H9 (cell line): ENCODE measurements around the gene USP5. TPM values are rescaled to one million over a fixed set of nuclear protein-coding genes. Genes with fewer than 3 reads are reported as not detected.

ENCODE experiments used
- DNase-seq: peaks from one replicate; pipeline ENCODE4 v3.0.0-alpha.2; 2017
- H2AFZ ChIP-seq: one replicate; pipeline ENCODE4 v1.6.1; 2013; ENCODE audit warnings: mild to moderate bottlenecking, low read length, control low read depth, moderate library complexity
- H2AK5ac ChIP-seq: 2 replicates; pipeline ENCODE4 v1.6.1; 2013; ENCODE audit warnings: low read length, control low read depth, mixed read lengths; ENCODE audit not compliant: insufficient read length
- H2BK120ac ChIP-seq: one replicate; pipeline ENCODE4 v1.6.1; 2013; ENCODE audit warnings: low read depth, mild to moderate bottlenecking, low read length, control low read depth, inconsistent platforms; ENCODE audit not compliant: poor library complexity, severe bottlenecking
- H2BK12ac ChIP-seq: 2 replicates; pipeline ENCODE4 v1.6.1; 2013; ENCODE audit warnings: low read length, control low read depth, mixed read lengths, low read depth; ENCODE audit not compliant: insufficient read length
- H2BK15ac ChIP-seq: 2 replicates; pipeline ENCODE4 v1.6.1; 2013; ENCODE audit warnings: low read depth, low read length, control low read depth
- H2BK20ac ChIP-seq: one replicate; pipeline ENCODE4 v1.6.1; 2013; ENCODE audit warnings: low read depth, mild to moderate bottlenecking, low read length, control low read depth, inconsistent platforms; ENCODE audit not compliant: poor library complexity, severe bottlenecking
- H2BK5ac ChIP-seq: 2 replicates; pipeline ENCODE4 v1.6.1; 2013; ENCODE audit warnings: low read length, control low read depth, mixed read lengths; ENCODE audit not compliant: insufficient read length
- H3K14ac ChIP-seq: 2 replicates; pipeline ENCODE4 v1.6.1; 2013; ENCODE audit warnings: low read length, control low read depth; ENCODE audit not compliant: insufficient read depth
- H3K18ac ChIP-seq: 2 replicates; pipeline ENCODE4 v1.6.1; 2013; ENCODE audit warnings: low read depth, mild to moderate bottlenecking, mixed read lengths, low read length, control low read depth; ENCODE audit not compliant: insufficient read length
- H3K23ac ChIP-seq: 2 replicates; pipeline ENCODE4 v1.6.1; 2013; ENCODE audit warnings: low read length, control low read depth, mixed read lengths, low read depth; ENCODE audit not compliant: insufficient read length
- H3K23me2 ChIP-seq: 2 replicates; pipeline ENCODE4 v1.6.1; 2013; ENCODE audit warnings: low read depth, mild to moderate bottlenecking, mixed read lengths, low read length, control low read depth; ENCODE audit not compliant: insufficient read length, poor library complexity, severe bottlenecking
- H3K27ac ChIP-seq: 2 replicates; pipeline ENCODE4 v1.5.1; 2013; ENCODE audit warnings: low read length, control low read depth, mixed read lengths, low read depth; ENCODE audit not compliant: insufficient read length
- H3K27me3 ChIP-seq: 2 replicates; pipeline ENCODE4 v1.6.1; 2013; ENCODE audit warnings: low read length, control low read depth, inconsistent platforms; ENCODE audit not compliant: insufficient read depth
- H3K4ac ChIP-seq: 2 replicates; pipeline ENCODE4 v1.6.1; 2013; ENCODE audit warnings: low read depth, mild to moderate bottlenecking, control low read depth, inconsistent platforms, low read length, moderate library complexity
- H3K4me1 ChIP-seq: 2 replicates; pipeline ENCODE4 v1.6.1; 2013; ENCODE audit warnings: low read length, control low read depth, inconsistent platforms; ENCODE audit not compliant: insufficient read depth
- H3K4me2 ChIP-seq: 2 replicates; pipeline ENCODE4 v1.6.1; 2013; ENCODE audit warnings: low read length, control low read depth, mixed read lengths; ENCODE audit not compliant: insufficient read length, insufficient read depth
- H3K56ac ChIP-seq: 2 replicates; pipeline ENCODE4 v1.6.1; 2013; ENCODE audit warnings: low read depth, mild to moderate bottlenecking, mixed read lengths, low read length, control low read depth; ENCODE audit not compliant: insufficient read length
- H3K79me1 ChIP-seq: 2 replicates; pipeline ENCODE4 v1.6.1; 2013; ENCODE audit warnings: low read depth, mild to moderate bottlenecking, moderate library complexity, low read length, control low read depth, inconsistent platforms; ENCODE audit not compliant: insufficient read depth, poor library complexity, severe bottlenecking
- H3K79me2 ChIP-seq: 2 replicates; pipeline ENCODE4 v1.6.1; 2013; ENCODE audit warnings: low read length, control low read depth, inconsistent platforms; ENCODE audit not compliant: insufficient read depth
- H3K9ac ChIP-seq: 2 replicates; pipeline ENCODE4 v1.6.1; 2013; ENCODE audit warnings: low read length, control low read depth, mixed read lengths; ENCODE audit not compliant: insufficient read length; ENCODE audit errors: extremely low read depth
- H3K9me3 ChIP-seq: one replicate; pipeline ENCODE4 v1.6.1; 2013; ENCODE audit warnings: low read depth, low read length, inconsistent platforms; ENCODE audit not compliant: control insufficient read depth
- H3T11ph ChIP-seq: one replicate; pipeline ENCODE4 v1.6.1; 2013; ENCODE audit warnings: mild to moderate bottlenecking, low read length, control low read depth, inconsistent platforms
- H4K20me1 ChIP-seq: one replicate; pipeline ENCODE4 v1.6.1; 2013; ENCODE audit not compliant: control insufficient read depth, insufficient read length, insufficient read depth
- H4K5ac ChIP-seq: 2 replicates; pipeline ENCODE4 v1.6.1; 2013; ENCODE audit warnings: low read depth, mild to moderate bottlenecking, mixed read lengths, low read length, control low read depth; ENCODE audit not compliant: insufficient read length
- H4K8ac ChIP-seq: replicated peaks from 2 replicates; pipeline ENCODE4 v1.6.1; 2013; ENCODE audit warnings: low read length, control low read depth, mixed read lengths, low read depth; ENCODE audit not compliant: insufficient read length
- H4K91ac ChIP-seq: 2 replicates; pipeline ENCODE4 v1.6.1; 2013; ENCODE audit warnings: low read depth, mild to moderate bottlenecking, moderate library complexity, mixed read lengths, low read length, control low read depth; ENCODE audit not compliant: insufficient read length
- H3K27ac Mint-ChIP-seq, 3 experiments: 2 replicates in 2 of 3; 3 replicates in 1 of 3; pipeline ENCODE4 v1.8.0; 2020 to 2021; ENCODE audit warnings: mixed read lengths in 3 of 3, mild to moderate bottlenecking in 1 of 3, moderate library complexity in 1 of 3
- H3K27me3 Mint-ChIP-seq: 2 replicates; pipeline ENCODE4 v1.8.0; 2021; ENCODE audit warnings: low read depth, mild to moderate bottlenecking, moderate library complexity, mixed read lengths
- H3K36me3 Mint-ChIP-seq, 3 experiments: 2 replicates in 2 of 3; 3 replicates in 1 of 3; pipeline ENCODE4 v1.8.0; 2020 to 2021; ENCODE audit warnings: low read depth in 3 of 3, mixed read lengths in 3 of 3; ENCODE audit not compliant: insufficient read depth in 1 of 3
- H3K4me1 Mint-ChIP-seq, 2 experiments: 2 replicates each; pipeline ENCODE4 v1.8.0; 2020; ENCODE audit warnings: mixed read lengths in 2 of 2
- H3K4me3 Mint-ChIP-seq, 2 experiments: 2 replicates in 1 of 2; 3 replicates in 1 of 2; pipeline ENCODE4 v1.8.0; 2020 to 2021; ENCODE audit warnings: mild to moderate bottlenecking in 2 of 2, mixed read lengths in 2 of 2, moderate library complexity in 1 of 2
- H3K9me3 Mint-ChIP-seq, 2 experiments: 2 replicates in 1 of 2; 3 replicates in 1 of 2; pipeline ENCODE4 v1.8.0; 2020; ENCODE audit warnings: mild to moderate bottlenecking in 2 of 2, mixed read lengths in 2 of 2, moderate library complexity in 1 of 2
- WGBS: extraction: QIAGEN DNeasy Blood & Tissue Kit; methylation state at CpG from one replicate; pipeline ENCODE4 v1.1.7; 2013; ENCODE audit warnings: missing lambda C conversion rate, low lambda C conversion rate, mixed read lengths; ENCODE audit not compliant: insufficient read length; ENCODE audit errors: extremely low coverage; 5-methylcytosine and 5-hydroxymethylcytosine counted together
- total RNA-seq: library from RNA; stranded (reverse); gene quantifications from 2 replicates; pipeline ENCODE4 v1.2.1, GENCODE V29; 2021
- TF ChIP-seq, protein P1 (sequence below): fragments of 200-600 bp; sonication (generic); conservative IDR thresholded peaks from 3 replicates; pipeline ENCODE4 v1.8.0; 2021; ENCODE audit warnings: antibody characterized with exemption, mild to moderate bottlenecking

The USP5 gene
- total RNA-seq, 1 experiment from 2014 or later, result 143 TPM

DNA sequence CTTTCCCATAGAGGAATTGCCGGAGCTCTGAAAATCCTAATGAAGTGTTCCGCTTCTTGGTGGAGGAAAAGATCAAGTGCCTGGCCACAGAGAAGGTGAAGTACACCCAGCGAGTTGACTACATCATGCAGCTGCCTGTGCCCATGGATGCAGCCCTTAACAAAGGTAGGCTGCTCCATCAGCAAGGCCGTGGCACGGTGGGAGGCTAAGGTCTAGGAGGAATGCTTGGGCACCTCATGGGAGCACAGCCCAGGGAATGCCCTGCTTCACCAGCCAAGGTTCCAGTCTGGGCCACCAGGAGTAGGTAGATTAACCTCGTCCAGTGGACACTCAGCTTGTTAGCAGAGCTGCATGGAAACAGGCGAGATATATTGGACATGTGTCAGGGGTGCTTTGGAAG, 9.0 kb downstream of the USP5 start:
- Histone ChIP-seq H3K4me2 (no peak overlapping the region), H3K9ac (no peak overlapping the region), H3T11ph (no peak overlapping the region), H2BK15ac (no peak overlapping the region), H3K9me3 (no peaks in the 10 kb centered on the region), H2AFZ (no peak overlapping the region), H3K27me3 (no peaks in the 10 kb centered on the region), H2BK120ac (no peak overlapping the region), H3K79me1 (no peaks in the 10 kb centered on the region), H4K20me1 (no peaks in the 10 kb centered on the region), H3K79me2 (no peaks in the 10 kb centered on the region), H4K91ac (no peak overlapping the region), H3K27ac (no peak overlapping the region), H4K5ac (no peak overlapping the region), H3K14ac (no peak overlapping the region), H4K8ac (no peak overlapping the region), H3K56ac (no peak overlapping the region), H3K4me1 (no peaks in the 10 kb centered on the region), H3K23ac (no peak overlapping the region), H2BK12ac (no peak overlapping the region), H2BK20ac (no peak overlapping the region), H2AK5ac (no peak overlapping the region), H2BK5ac (no peak overlapping the region), H3K4ac (no peak overlapping the region), H3K23me2 (no peaks in the 10 kb centered on the region), H3K18ac (no peak overlapping the region)
- Mint-ChIP-seq H3K4me1 (peaks cover 6 to 7% of the 10 kb centered on the region in 2 experiments), H3K4me3 (no peak overlapping the region), H3K36me3 (peaks cover 56 to 94% (median 92%) of the 10 kb centered on the region in 3 experiments; a peak in 6 of 7 replicates), H3K9me3 (no peaks in the 10 kb centered on the region), H3K27me3 (no peaks in the 10 kb centered on the region), H3K27ac (peak overlapping the region in 1 of 3 experiments; percentile 41; a peak in 1 of 7 replicates)
- no peak for DNase-seq
- TF ChIP-seq, protein P1, sequence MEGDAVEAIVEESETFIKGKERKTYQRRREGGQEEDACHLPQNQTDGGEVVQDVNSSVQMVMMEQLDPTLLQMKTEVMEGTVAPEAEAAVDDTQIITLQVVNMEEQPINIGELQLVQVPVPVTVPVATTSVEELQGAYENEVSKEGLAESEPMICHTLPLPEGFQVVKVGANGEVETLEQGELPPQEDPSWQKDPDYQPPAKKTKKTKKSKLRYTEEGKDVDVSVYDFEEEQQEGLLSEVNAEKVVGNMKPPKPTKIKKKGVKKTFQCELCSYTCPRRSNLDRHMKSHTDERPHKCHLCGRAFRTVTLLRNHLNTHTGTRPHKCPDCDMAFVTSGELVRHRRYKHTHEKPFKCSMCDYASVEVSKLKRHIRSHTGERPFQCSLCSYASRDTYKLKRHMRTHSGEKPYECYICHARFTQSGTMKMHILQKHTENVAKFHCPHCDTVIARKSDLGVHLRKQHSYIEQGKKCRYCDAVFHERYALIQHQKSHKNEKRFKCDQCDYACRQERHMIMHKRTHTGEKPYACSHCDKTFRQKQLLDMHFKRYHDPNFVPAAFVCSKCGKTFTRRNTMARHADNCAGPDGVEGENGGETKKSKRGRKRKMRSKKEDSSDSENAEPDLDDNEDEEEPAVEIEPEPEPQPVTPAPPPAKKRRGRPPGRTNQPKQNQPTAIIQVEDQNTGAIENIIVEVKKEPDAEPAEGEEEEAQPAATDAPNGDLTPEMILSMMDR, result no peak
- WGBS, result no CpG with 5 or more reads among the region's 7 CpGs
